Fibroblast of pulmonary artery (primary cell): ENCODE measurements around the gene OTOGL.

Experiments used
- DNase-seq: peaks from one replicate; pipeline ENCODE4 v3.0.0-alpha.2; 2010; ENCODE audit warnings: low read depth
- H3K4me3 ChIP-seq: replicated peaks from 2 replicates; pipeline ENCODE4 v1.5.1; 2011; ENCODE audit warnings: low read depth, mild to moderate bottlenecking, control low read depth, low read length, moderate library complexity
- CTCF ChIP-seq: IDR thresholded peaks from 2 replicates; pipeline ENCODE4 v1.5.1; 2011; ENCODE audit warnings: mild to moderate bottlenecking, control low read depth, low read length, inconsistent platforms; ENCODE audit errors: missing control alignments

The OTOGL gene

GRCh38 chr12:80373666-80374065, 274.3 kb downstream of the OTOGL start:
- no peak for DNase-seq
- TF ChIP-seq CTCF = no peak
- H3K4me3 ChIP-seq = no peak overlapping the region

GRCh38 chr12:80374615-80375014, 275.3 kb downstream of the OTOGL start:
- no peak for DNase-seq
- H3K4me3 ChIP-seq = no peak overlapping the region
- no peak for TF ChIP-seq CTCF

GRCh38 chr12:80377140-80377794, 277.9 kb downstream of the OTOGL start:
- TF ChIP-seq CTCF = no peak
- no peak for DNase-seq

GRCh38 chr12:80381121-80381520, 281.8 kb downstream of the OTOGL start:
- H3K4me3 ChIP-seq = no peak overlapping the region
- no peak for DNase-seq
- TF ChIP-seq CTCF = no peak

More at GRCh38 chr12:80377140-80377794, 277.9 kb downstream of the OTOGL start:
- H3K4me3 ChIP-seq = no peak overlapping the region

- no peak for TF ChIP-seq CTCF
- no peak overlapping the region for H3K4me3 ChIP-seq
- no peak for DNase-seq
These were observed 282.9 kb downstream of the OTOGL start for GRCh38 chr12:80382254-80382653.

GRCh38 chr12:80400571-80400991, 301.2 kb downstream of the OTOGL start:
- no peak for TF ChIP-seq CTCF
- DNase-seq = peak; percentile 11
- peak overlapping the region; percentile 55 for H3K4me3 ChIP-seq

GRCh38 chr12:80401191-80401590, 301.9 kb downstream of the OTOGL start:
- no peak for DNase-seq
- TF ChIP-seq CTCF = no peak
- no peak overlapping the region for H3K4me3 ChIP-seq
